Heart left ventricle (tissue), 16 donors: Measurements from ENCODE around the gene GPR179. TPM values are rescaled to one million over a fixed set of nuclear protein-coding genes. Genes with fewer than 3 reads are reported as not detected.

Source experiments
- ATAC-seq, 4 donors: fragments of 200-7000 bp; cut with Tn5 transposase; one replicate each; pipeline ENCODE4 v1.9.1; 2020 to 2022; ENCODE audit warnings: moderate library complexity in 4 of 4, mild to moderate bottlenecking in 3 of 4, moderate number of reproducible peaks in 1 of 4
- DNase-seq, 5 donors: peaks; one replicate each; pipeline ENCODE4 v3.0.0-alpha.2; 2020
- H3K27ac ChIP-seq, 12 donors: fragments of 200-600 bp; sonication (generic) in 4 of 12; one replicate each; pipeline versions ENCODE4 v1.5.0 to v1.8.0; 2016 to 2022; ENCODE audit warnings: mild to moderate bottlenecking in 2 of 12
- H3K27me3 ChIP-seq, 9 donors: fragments of 200-600 bp; sonication (generic) in 2 of 9; one replicate each; pipeline versions ENCODE4 v1.5.1 to v1.8.0; 2016 to 2022; ENCODE audit warnings: mild to moderate bottlenecking in 3 of 9
- H3K36me3 ChIP-seq, 9 donors: fragments of 200-600 bp; sonication (generic) in 2 of 9; one replicate each; pipeline versions ENCODE4 v1.5.0 to v1.8.0; 2018 to 2022; ENCODE audit warnings: mild to moderate bottlenecking in 2 of 9
- H3K4me1 ChIP-seq, 12 donors: fragments of 200-600 bp; sonication (generic) in 4 of 12; one replicate each; pipeline versions ENCODE4 v1.5.0 to v1.8.0; 2016 to 2022; ENCODE audit warnings: mild to moderate bottlenecking in 3 of 12
- H3K4me3 ChIP-seq, 12 donors: fragments of 200-600 bp; sonication (generic) in 4 of 12; one replicate each; pipeline versions ENCODE4 v1.5.0 to v1.8.0; 2017 to 2022; ENCODE audit warnings: mild to moderate bottlenecking in 9 of 12, moderate library complexity in 4 of 12
- H3K9me3 ChIP-seq, 12 donors: fragments of 200-600 bp; sonication (generic) in 4 of 12; one replicate each; pipeline versions ENCODE4 v1.5.0 to v1.8.0; 2016 to 2022; ENCODE audit warnings: mild to moderate bottlenecking in 1 of 12
- POLR2A ChIP-seq, 2 donors: fragments of 450-650 bp; IDR thresholded peaks; one replicate each; pipeline ENCODE4 v1.6.1; 2017; ENCODE audit warnings: antibody characterized with exemption in 2 of 2, mild to moderate bottlenecking in 2 of 2, moderate library complexity in 2 of 2
- WGBS, 4 donors: extraction: QIAGEN DNeasy Blood & Tissue Kit in 2 of 4; methylation state at CpG; one replicate each; pipeline versions ENCODE4 v1.1.5 to v1.1.7; 2013 to 2018; 5-methylcytosine and 5-hydroxymethylcytosine counted together
- intact Hi-C, 10 donors: fragments of 100-400 bp; cut with DNase I; formaldehyde crosslinking; loops; one replicate each; pipeline versions ENCODE4 v1.11.1 to v1.14.2; 2022
- polyA plus RNA-seq, 2 donors: library from polyadenylated mRNA; stranded (reverse); fragments of 200-250 nt; gene quantifications; one replicate each; pipeline ENCODE4 v1.2.3, GENCODE V29; 2013
- total RNA-seq, 9 donors: library from RNA; depleted of rRNA in 2 of 9; stranded (reverse); fragments of >200 nt in 2 of 9; fragmentation: NEBNext Ultra II Directional in 3 of 9; extraction: Animal tissue kit (Norgen Biotek cat#: 25700) in 3 of 9; gene quantifications; one replicate each; pipeline versions ENCODE4 v1.1.0 to v1.2.4, GENCODE V29; 2016 to 2023
- TF ChIP-seq, protein P1 (sequence below), 12 donors: fragments of 200-600 bp; sonication (generic) in 4 of 12; IDR thresholded peaks; one replicate each; pipeline versions ENCODE4 v1.5.0 to v1.8.0; 2018 to 2022; ENCODE audit warnings: antibody characterized with exemption in 12 of 12, mild to moderate bottlenecking in 5 of 12
- donor health status: ischemic (EF 13 %, LVEDD 7.1; RV severe dilation, severe dysfunction).
- donor health status: healthy with polysubstance abuse.
- donor health status: DM: no; HTN: yes; CAD: no.
- donor health status: DM: no; HTN: no; CAD: no.
- donor health status: ischemic (EF 25% LVEDD 6.9; RV normal size, moderate dysfunction).
- donor health status: ischemic (EF 25% LVEDD 5.7; RV mildly dilated, moderate dysfunction).
- donor health status: healthy.
- donor health status: DM: yes; HTN: yes; CAD: no.
- donor health status: ischemic (EF 35%, LVEDD 5.7; RV mildly dilated, moderate dysfunction).
- donor health status: nonischemic (EF 11% LVEDD 7.7; RV severe dilation, severe dysfunction).
- donor health status: DM: yes; HTN: yes; CAD: no.
- donor health status: PGD.
- donor health status: ischemic (EF 29% LVEDD 5.4; RV normal size, mild dysfunction).
- donor health status: nonischemic (EF 23%, LVEDD 6.1; RV moderate dilation, normal function).

Gene GPR179
- total and polyA plus RNA-seq, 11 donors: 0.03 to 0.25 (median 0.07) TPM; not detected in 5

DNA sequence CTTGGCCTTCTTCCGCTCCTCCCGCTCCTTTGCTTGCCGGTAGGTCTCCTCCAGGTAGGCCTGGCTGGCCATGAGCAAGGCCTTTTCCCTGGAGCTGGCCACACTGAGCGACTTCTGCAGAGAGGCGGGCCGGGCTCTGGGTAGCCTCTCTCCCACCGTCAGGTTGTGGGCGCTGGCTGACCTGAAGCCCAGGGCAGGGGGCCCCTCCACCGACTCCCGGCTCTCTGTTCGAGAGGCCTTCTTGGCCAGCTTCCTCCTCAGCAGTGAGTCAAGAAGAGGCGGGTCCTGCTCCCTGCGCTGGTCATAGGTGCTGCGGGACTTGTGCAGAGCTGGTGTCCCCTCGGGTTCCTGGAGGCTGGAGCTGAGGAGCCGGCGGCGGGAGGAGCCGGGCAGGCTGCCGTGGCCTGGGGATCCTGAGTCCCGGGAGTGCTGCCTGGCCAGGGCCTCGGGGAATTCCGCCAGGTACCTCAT lies 12.8 kb downstream of the GPR179 start:
- H3K4me3 ChIP-seq: no peak overlapping the region
- peaks cover 0 to 29% (median 0%) of the 10 kb centered on the region in 9 donors for H3K27me3 ChIP-seq
- no peak for TF ChIP-seq POLR2A (IDR thresholded peaks at IDR 0.05)
- TF ChIP-seq, protein P1, sequence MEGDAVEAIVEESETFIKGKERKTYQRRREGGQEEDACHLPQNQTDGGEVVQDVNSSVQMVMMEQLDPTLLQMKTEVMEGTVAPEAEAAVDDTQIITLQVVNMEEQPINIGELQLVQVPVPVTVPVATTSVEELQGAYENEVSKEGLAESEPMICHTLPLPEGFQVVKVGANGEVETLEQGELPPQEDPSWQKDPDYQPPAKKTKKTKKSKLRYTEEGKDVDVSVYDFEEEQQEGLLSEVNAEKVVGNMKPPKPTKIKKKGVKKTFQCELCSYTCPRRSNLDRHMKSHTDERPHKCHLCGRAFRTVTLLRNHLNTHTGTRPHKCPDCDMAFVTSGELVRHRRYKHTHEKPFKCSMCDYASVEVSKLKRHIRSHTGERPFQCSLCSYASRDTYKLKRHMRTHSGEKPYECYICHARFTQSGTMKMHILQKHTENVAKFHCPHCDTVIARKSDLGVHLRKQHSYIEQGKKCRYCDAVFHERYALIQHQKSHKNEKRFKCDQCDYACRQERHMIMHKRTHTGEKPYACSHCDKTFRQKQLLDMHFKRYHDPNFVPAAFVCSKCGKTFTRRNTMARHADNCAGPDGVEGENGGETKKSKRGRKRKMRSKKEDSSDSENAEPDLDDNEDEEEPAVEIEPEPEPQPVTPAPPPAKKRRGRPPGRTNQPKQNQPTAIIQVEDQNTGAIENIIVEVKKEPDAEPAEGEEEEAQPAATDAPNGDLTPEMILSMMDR (IDR thresholded peaks at IDR 0.05): no peak
- intact Hi-C loops: no loop called here
- DNase-seq (no peak), ATAC-seq (no peak)
- H3K36me3 ChIP-seq: no peaks in the 10 kb centered on the region
- H3K4me1 ChIP-seq: peaks cover 0 to 11% (median 0%) of the 10 kb centered on the region in 12 donors
- H3K27ac ChIP-seq: no peak overlapping the region
- no peaks in the 10 kb centered on the region for H3K9me3 ChIP-seq
- 87 to 92% (median 90%) methylated on average over 14 to 23 of the region's 23 CpGs for WGBS, 4 donors

DNA sequence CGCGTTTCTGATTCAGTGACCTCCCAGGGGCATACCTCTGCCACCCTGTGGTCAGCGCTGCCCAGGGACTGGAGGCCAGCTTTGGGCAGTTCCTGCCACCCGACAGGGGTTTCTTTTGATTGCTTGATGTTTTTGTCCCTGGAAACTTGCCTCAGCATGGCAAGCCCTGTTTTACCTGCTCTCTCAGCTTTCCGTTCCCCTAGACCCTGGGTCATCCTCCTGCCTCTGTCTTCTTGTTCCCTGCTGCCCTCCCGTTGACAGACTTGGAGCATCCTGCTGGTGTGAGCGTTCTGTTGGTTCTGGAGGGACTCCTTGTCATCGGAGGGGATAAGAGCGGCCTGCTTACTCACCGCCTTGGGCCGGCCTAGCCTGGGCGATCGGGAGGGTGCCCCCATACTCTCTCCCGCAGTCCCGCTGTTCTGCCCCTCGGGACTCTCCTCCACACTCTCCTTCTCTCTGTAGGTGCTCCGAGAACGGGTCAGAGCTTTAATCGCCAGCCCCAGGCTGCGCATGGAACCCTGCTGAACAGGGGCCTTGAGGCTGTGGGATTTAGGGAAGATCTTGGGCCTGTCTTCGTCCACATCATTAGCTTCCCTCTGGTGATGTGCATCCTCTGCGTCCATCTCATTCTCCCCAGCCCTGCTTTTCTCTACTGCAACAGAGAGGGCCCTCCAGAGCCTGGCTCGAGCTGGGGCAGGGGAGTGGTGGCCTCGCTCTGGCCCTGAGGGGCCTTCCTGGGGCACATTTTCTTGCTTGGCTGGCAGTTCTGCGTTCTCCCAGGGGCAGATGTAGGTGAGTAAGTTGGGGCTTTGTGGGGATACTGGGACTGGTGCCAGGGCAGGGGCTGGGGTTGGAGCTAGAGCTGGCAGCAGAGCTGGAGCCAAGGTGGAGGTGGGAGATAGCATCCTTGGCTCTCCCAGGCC lies 13.7 kb downstream of the GPR179 start:
- intact Hi-C loops: no loop called here
- Histone ChIP-seq H3K36me3 (no peaks in the 10 kb centered on the region), H3K27me3 (peaks cover 0 to 29% (median 0%) of the 10 kb centered on the region in 9 donors), H3K4me1 (peaks cover 0 to 15% (median 0%) of the 10 kb centered on the region in 12 donors), H3K27ac (no peak overlapping the region), H3K4me3 (no peak overlapping the region), H3K9me3 (no peaks in the 10 kb centered on the region)
- no peak for ATAC-seq
- no peak for DNase-seq
- WGBS, 4 donors: 90 to 91% (median 90%) methylated on average over 23 to 25 of the region's 25 CpGs
- TF ChIP-seq, protein P1 (IDR thresholded peaks at IDR 0.05): no peak
- TF ChIP-seq POLR2A (IDR thresholded peaks at IDR 0.05): no peak

DNA sequence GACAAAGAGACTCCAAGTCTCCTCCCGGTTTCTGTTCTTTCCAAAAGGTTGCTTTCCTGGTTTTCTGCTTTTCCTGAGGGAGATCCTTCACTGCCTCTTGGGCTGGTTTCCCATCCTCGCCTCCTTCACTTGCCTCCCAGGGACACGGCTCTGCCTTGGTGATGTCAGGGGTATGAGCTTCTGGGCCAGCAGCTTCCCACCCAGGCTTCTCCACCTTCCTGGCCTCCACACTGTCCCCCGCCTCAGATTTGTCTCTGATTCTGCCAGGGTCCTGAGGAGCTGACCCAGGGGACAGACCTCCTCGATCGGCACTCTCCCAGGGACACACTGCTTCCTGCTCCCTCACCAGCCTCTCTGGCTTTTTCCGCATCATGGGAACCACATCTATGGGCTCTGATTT lies 14.5 kb downstream of the GPR179 start:
- intact Hi-C loops: no loop called here

DNA sequence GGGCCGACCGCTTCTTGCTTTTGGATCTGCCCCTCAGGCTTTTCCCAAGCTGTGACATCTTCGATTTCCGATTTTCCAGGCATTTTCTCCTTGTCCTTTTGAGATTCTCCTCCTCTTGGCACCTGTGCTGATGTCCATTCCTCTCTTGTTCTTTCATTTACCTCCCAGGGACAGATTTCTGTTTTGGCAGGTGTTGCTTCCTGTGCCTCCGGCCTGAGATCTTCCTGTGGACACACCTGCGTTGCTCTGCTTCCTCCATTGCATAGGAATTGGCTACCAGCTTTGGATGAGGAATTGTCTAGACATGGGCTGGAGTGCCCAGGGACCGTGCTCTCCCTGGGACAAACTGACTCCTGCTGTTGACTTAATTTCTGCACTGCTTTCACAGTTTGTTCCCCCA lies 15.1 kb downstream of the GPR179 start:
- ATAC-seq: no peak
- H3K4me3 ChIP-seq: no peak overlapping the region
- H3K27ac ChIP-seq: no peak overlapping the region
- intact Hi-C loops: no loop called here
- no peak for DNase-seq
- TF ChIP-seq, protein P1 (IDR thresholded peaks at IDR 0.05): no peak
- TF ChIP-seq POLR2A (IDR thresholded peaks at IDR 0.05): no peak
- WGBS, 4 donors: 63 to 78% (median 72%) methylated on average over 7 of the region's 7 CpGs
- H3K4me1 ChIP-seq: peaks cover 0 to 15% (median 0%) of the 10 kb centered on the region in 12 donors
- peaks cover 0 to 5% (median 2%) of the 10 kb centered on the region in 9 donors for H3K36me3 ChIP-seq
- peaks cover 0 to 23% (median 0%) of the 10 kb centered on the region in 9 donors for H3K27me3 ChIP-seq
- H3K9me3 ChIP-seq: no peaks in the 10 kb centered on the region

More for the DNA sequence above, 14.5 kb downstream of the GPR179 start:
- no peak overlapping the region for H3K27ac ChIP-seq
- no peaks in the 10 kb centered on the region for H3K9me3 ChIP-seq
- H3K4me1 ChIP-seq: peaks cover 0 to 15% (median 0%) of the 10 kb centered on the region in 12 donors
- no peak for TF ChIP-seq POLR2A (IDR thresholded peaks at IDR 0.05)
- TF ChIP-seq, protein P1 (IDR thresholded peaks at IDR 0.05): no peak
- DNase-seq (no peak), ATAC-seq (no peak)
- no peaks in the 10 kb centered on the region for H3K36me3 ChIP-seq
- no peak overlapping the region for H3K4me3 ChIP-seq
- WGBS, 4 donors: 66 to 83% (median 74%) methylated on average over 7 of the region's 7 CpGs
- peaks cover 0 to 29% (median 0%) of the 10 kb centered on the region in 9 donors for H3K27me3 ChIP-seq
